ENCODE data around the gene SERPINA12.

- peak; percentile 96 to 99 for TF ChIP-seq CTCF (conservative IDR thresholded peaks at IDR 0.05 in 1 of 2, IDR thresholded peaks at IDR 0.05 in 1 of 2; ENCODE audit: low read depth in 1 of 2, low read length in 2 of 2)
- no peak for TF ChIP-seq EZH2 (IDR thresholded peaks at IDR 0.05; ENCODE audit: low read length, missing control alignments)
These were observed 23.1 kb downstream of the SERPINA12 start for GRCh38 chr14:94485944-94486841.
